H1 (cell line): Measurements from ENCODE around the gene CLIC3. TPM values are rescaled to one million over a fixed set of nuclear protein-coding genes. Genes with fewer than 3 reads are reported as not detected.

Experiments used
- CTCF ChIA-PET: fragments of 300-600 bp; sonication (Branson Sonifier 250); formaldehyde crosslinking; loops from one replicate; lab custom pipeline; 2021; ENCODE audit not compliant: partially characterized antibody; lab: Charles Lee
- POLR2A ChIA-PET: fragments of 300-600 bp; sonication (Branson Sonifier 250); formaldehyde crosslinking; loops from one replicate; lab custom pipeline; 2021; ENCODE audit warnings: inconsistent platforms; ENCODE audit not compliant: partially characterized antibody; lab: Charles Lee
- DNase-seq, 2 experiments: peaks; one replicate each; pipeline versions ENCODE4 v3.0.0 to v3.0.0-alpha.2; 2010 to 2022; ENCODE audit warnings: low spot score in 2 of 2, low read depth in 1 of 2, mixed read lengths in 1 of 2
- FAIRE-seq: peaks from 2 replicates; lab custom pipeline; 2011; peaks lifted over from hg19 to GRCh38; lab: Jason Lieb, UNC
- H2AFZ ChIP-seq: 2 replicates; pipeline ENCODE4 v1.8.1; 2012; ENCODE audit warnings: low read length, inconsistent platforms
- H2AK5ac ChIP-seq: 2 replicates; pipeline ENCODE4 v1.6.1; 2013; ENCODE audit warnings: low read depth, low read length
- H2BK120ac ChIP-seq: replicated peaks from 2 replicates; pipeline ENCODE3; 2013; ENCODE audit warnings: low read depth, low read length, inconsistent platforms
- H2BK12ac ChIP-seq: 2 replicates; pipeline ENCODE4 v1.6.1; 2013; ENCODE audit warnings: low read depth, low read length
- H2BK15ac ChIP-seq: 2 replicates; pipeline ENCODE4 v1.6.1; 2013; ENCODE audit warnings: low read length
- H2BK20ac ChIP-seq: 2 replicates; pipeline ENCODE4 v1.6.1; 2013; ENCODE audit warnings: low read length
- H2BK5ac ChIP-seq: 2 replicates; pipeline ENCODE4 v1.6.1; 2013; ENCODE audit warnings: low read depth, low read length
- H3K14ac ChIP-seq: 2 replicates; pipeline ENCODE4 v1.6.1; 2013; ENCODE audit warnings: inconsistent platforms; ENCODE audit not compliant: insufficient read length
- H3K18ac ChIP-seq: 2 replicates; pipeline ENCODE4 v1.6.1; 2013; ENCODE audit warnings: low read length; ENCODE audit errors: extremely low read depth
- H3K23ac ChIP-seq: 2 replicates; pipeline ENCODE4 v1.6.1; 2013; ENCODE audit warnings: inconsistent platforms; ENCODE audit not compliant: insufficient read length
- H3K23me2 ChIP-seq: 2 replicates; pipeline ENCODE4 v1.6.1; 2013; ENCODE audit warnings: low read depth, low read length
- H3K27ac ChIP-seq: 2 replicates; pipeline ENCODE4 v1.6.1; 2011; ENCODE audit warnings: low read depth, low read length, inconsistent platforms
- H3K27me3 ChIP-seq, 4 experiments: replicated peaks in 1 of 4; 1 replicate in 1 of 4; 2 replicates in 3 of 4; pipeline versions ENCODE4 v1.6.1 to v1.8.1; 2011 to 2013; ENCODE audit warnings: low read length in 3 of 4, mild to moderate bottlenecking in 3 of 4, inconsistent platforms in 2 of 4, mixed read lengths in 2 of 4, moderate library complexity in 1 of 4; ENCODE audit not compliant: control insufficient read depth in 3 of 4, insufficient read depth in 3 of 4; ENCODE audit errors: extremely low read depth in 1 of 4
- H3K36me3 ChIP-seq, 4 experiments: 2 replicates each; pipeline versions ENCODE4 v1.6.1 to v1.8.1; 2011 to 2013; ENCODE audit warnings: mild to moderate bottlenecking in 4 of 4, low read length in 3 of 4, moderate library complexity in 2 of 4, control low read depth in 1 of 4, inconsistent platforms in 1 of 4; ENCODE audit not compliant: insufficient read depth in 4 of 4, control insufficient read depth in 2 of 4
- H3K4ac ChIP-seq: replicated peaks from 2 replicates; pipeline ENCODE3; 2013; ENCODE audit warnings: low read length, low read depth, mixed read lengths, inconsistent platforms; ENCODE audit not compliant: insufficient read length
- H3K4me1 ChIP-seq, 4 experiments: replicated peaks in 1 of 4; 1 replicate in 1 of 4; 2 replicates in 3 of 4; pipeline versions ENCODE4 v1.6.1 to v1.8.1; 2011 to 2013; ENCODE audit warnings: low read length in 3 of 4, inconsistent platforms in 2 of 4, mixed read lengths in 1 of 4; ENCODE audit not compliant: insufficient read depth in 4 of 4, control insufficient read depth in 3 of 4
- H3K4me2 ChIP-seq, 2 experiments: 2 replicates each; pipeline versions ENCODE4 v1.6.1 to v1.8.1; 2011 to 2013; ENCODE audit warnings: low read depth in 2 of 2, low read length in 2 of 2, control low read depth in 1 of 2, inconsistent platforms in 1 of 2, mild to moderate bottlenecking in 1 of 2; ENCODE audit not compliant: insufficient read depth in 1 of 2
- H3K4me3 ChIP-seq, 4 experiments: fragments of 200-600, 300-600 bp in 1 of 4; sonication (generic), shearing (Covaris generic), sonication (Bioruptor Twin) in 1 of 4; 2 replicates each; pipeline versions ENCODE4 v1.5.1 to v1.8.1; 2011 to 2016; ENCODE audit warnings: low read length in 4 of 4, low read depth in 3 of 4, control low read depth in 2 of 4, inconsistent platforms in 2 of 4, mild to moderate bottlenecking in 2 of 4, mixed read lengths in 1 of 4, moderate library complexity in 1 of 4; ENCODE audit not compliant: insufficient read depth in 2 of 4; ENCODE audit errors: extremely low read depth in 1 of 4
- H3K56ac ChIP-seq: replicated peaks from 2 replicates; pipeline ENCODE3; 2013; ENCODE audit warnings: low read depth, mild to moderate bottlenecking, mixed read lengths, low read length, inconsistent platforms; ENCODE audit not compliant: insufficient read length
- H3K79me1 ChIP-seq: 2 replicates; pipeline ENCODE4 v1.6.1; 2013; ENCODE audit warnings: low read depth, low read length, control low read depth
- H3K79me2 ChIP-seq, 2 experiments: 2 replicates each; pipeline versions ENCODE4 v1.6.1 to v1.8.1; 2012 to 2013; ENCODE audit warnings: low read length in 2 of 2, mild to moderate bottlenecking in 2 of 2, inconsistent platforms in 1 of 2; ENCODE audit not compliant: insufficient read depth in 2 of 2, control insufficient read depth in 1 of 2
- H3K9ac ChIP-seq, 4 experiments: replicated peaks in 1 of 4; 1 replicate in 1 of 4; 2 replicates in 3 of 4; pipeline versions ENCODE4 v1.6.1 to v1.8.1; 2011 to 2013; ENCODE audit warnings: low read depth in 3 of 4, low read length in 3 of 4, control low read depth in 2 of 4, mild to moderate bottlenecking in 2 of 4, moderate library complexity in 2 of 4, inconsistent platforms in 1 of 4; ENCODE audit errors: extremely low read depth in 1 of 4
- H3K9me3 ChIP-seq, 2 experiments: 2 replicates each; pipeline versions ENCODE4 v1.6.1 to v1.8.1; 2012 to 2013; ENCODE audit warnings: mild to moderate bottlenecking in 2 of 2, moderate library complexity in 2 of 2, control low read depth in 1 of 2, inconsistent platforms in 1 of 2, low read depth in 1 of 2, low read length in 1 of 2, mixed read lengths in 1 of 2; ENCODE audit not compliant: insufficient read depth in 2 of 2
- H4K20me1 ChIP-seq, 2 experiments: replicated peaks in 1 of 2; 2 replicates each; pipeline versions ENCODE3 to v1.8.1; 2011 to 2013; ENCODE audit warnings: inconsistent platforms in 2 of 2, low read length in 2 of 2, mild to moderate bottlenecking in 1 of 2; ENCODE audit not compliant: insufficient read depth in 2 of 2, control insufficient read depth in 1 of 2
- H4K5ac ChIP-seq: 2 replicates; pipeline ENCODE4 v1.6.1; 2013; ENCODE audit warnings: low read length, low read depth, mixed read lengths, inconsistent platforms; ENCODE audit not compliant: insufficient read length
- H4K8ac ChIP-seq: 2 replicates; pipeline ENCODE4 v1.8.0; 2013; ENCODE audit warnings: mild to moderate bottlenecking, moderate library complexity, low read length, inconsistent platforms; ENCODE audit not compliant: insufficient read depth; ENCODE audit errors: extremely low read depth
- H4K91ac ChIP-seq: replicated peaks from 2 replicates; pipeline ENCODE3; 2013; ENCODE audit warnings: low read length, mixed read lengths, inconsistent platforms; ENCODE audit not compliant: insufficient read length
- BRCA1 ChIP-seq: IDR thresholded peaks from 2 replicates; pipeline ENCODE4 v1.6.1; 2012; ENCODE audit warnings: low read depth, low read length, improper control_type of control experiment
- CHD1 ChIP-seq: IDR thresholded peaks from 2 replicates; pipeline ENCODE4 v1.6.1; 2012; ENCODE audit warnings: low read depth, low read length, improper control_type of control experiment
- EP300 ChIP-seq, 2 experiments: IDR thresholded peaks; 1 replicate in 1 of 2; 2 replicates in 1 of 2; pipeline ENCODE4 v1.6.1; 2011 to 2012; ENCODE audit warnings: low read depth in 2 of 2, low read length in 2 of 2, mild to moderate bottlenecking in 2 of 2, borderline replicate concordance in 1 of 2, inconsistent platforms in 1 of 2, moderate library complexity in 1 of 2
- SIX5 ChIP-seq: IDR thresholded peaks from 2 replicates; pipeline ENCODE4 v1.6.1; 2011; ENCODE audit warnings: mild to moderate bottlenecking, low read depth, low read length
- TAF1 ChIP-seq: IDR thresholded peaks from 2 replicates; pipeline ENCODE4 v1.6.1; 2011; ENCODE audit warnings: mild to moderate bottlenecking, low read depth, low read length
- WGBS, 2 experiments: shearing (Covaris generic) in 1 of 2; methylation state at CpG; one replicate each; pipeline versions ENCODE4 v1.1.6 to v1.1.7; 2013 to 2015; ENCODE audit warnings: low lambda C conversion rate in 2 of 2, mixed read lengths in 2 of 2, inconsistent platforms in 1 of 2, low coverage in 1 of 2, missing lambda C conversion rate in 1 of 2; ENCODE audit not compliant: insufficient replicate concordance in 2 of 2, insufficient coverage in 1 of 2, insufficient read length in 1 of 2; ENCODE audit errors: extremely low coverage in 1 of 2, missing lambda C conversion rate in 1 of 2; 5-methylcytosine and 5-hydroxymethylcytosine counted together
- polyA plus RNA-seq, 7 experiments: library from polyadenylated mRNA; depleted of rRNA in 3 of 7; stranded (reverse) in 5 of 7; unstranded in 2 of 7; fragments of >200 nt in 5 of 7; fragments of 200-250 nt in 2 of 7; gene quantifications; 1 replicate in 5 of 7; 2 replicates in 1 of 7; 4 replicates in 1 of 7; pipeline versions ENCODE4 v1.2.1 to v1.2.3, GENCODE V29; 2011 to 2013; ENCODE audit warnings: missing spikeins in 2 of 7, mixed read lengths in 2 of 7
- total RNA-seq: library from RNA; stranded (reverse); fragmentation: NEBNext Ultra II Directional; extraction: Animal tissue kit (Norgen Biotek cat#: 25700); gene quantifications from 2 replicates; pipeline ENCODE4 v1.2.1, GENCODE V29; 2021

Gene CLIC3
- total and polyA plus RNA-seq, 2 of the 8 experiments (the other 6 are each of a cell fraction or from before 2014, with no cell fraction given) = 0.12 TPM; not detected in 1

DNA sequence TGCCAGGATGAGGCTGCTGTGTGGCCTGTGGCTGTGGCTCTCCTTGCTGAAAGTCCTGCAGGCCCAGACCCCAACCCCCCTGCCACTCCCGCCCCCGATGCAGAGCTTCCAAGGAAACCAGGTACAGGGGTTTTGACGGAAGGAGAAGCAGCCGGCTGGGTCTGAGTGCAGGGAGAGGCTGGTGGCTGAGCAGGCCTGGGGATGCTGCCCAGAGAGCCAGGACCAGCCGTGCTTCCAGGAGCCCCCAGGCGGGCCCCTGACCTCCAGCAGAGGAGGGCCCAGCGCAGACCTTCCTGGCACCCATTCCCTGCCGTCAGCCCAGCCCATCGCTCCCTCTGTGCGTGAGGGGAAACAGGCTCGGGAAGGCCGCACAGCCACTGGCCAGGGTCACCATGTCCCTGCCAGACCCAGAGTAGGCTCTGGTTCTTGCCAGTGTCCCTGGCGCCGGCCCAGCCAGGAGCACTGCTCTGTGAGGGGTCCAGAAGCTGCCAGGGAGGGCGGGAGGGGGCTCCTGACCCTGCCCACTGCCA lies 44.0 kb downstream of the CLIC3 start:
- Histone ChIP-seq H3K36me3 (no peaks in the 10 kb centered on the region), H3K56ac (no peak overlapping the region), H3K23me2 (peaks cover 13% of the 10 kb centered on the region; the same call in 1 of the 2 replicates), H3K9ac (no peak overlapping the region), H2BK20ac (no peak overlapping the region), H4K91ac (no peak overlapping the region), H3K27ac (no peak overlapping the region), H3K23ac (no peak overlapping the region), H3K18ac (no peak overlapping the region), H3K4ac (no peak overlapping the region), H2BK120ac (no peak overlapping the region), H3K79me2 (no peaks in the 10 kb centered on the region), H2AK5ac (no peak overlapping the region), H4K20me1 (peaks cover 0 to 6% of the 10 kb centered on the region in 2 experiments), H2AFZ (no peak overlapping the region), H4K5ac (no peak overlapping the region), H3K4me3 (no peak overlapping the region), H3K9me3 (no peaks in the 10 kb centered on the region), H3K4me2 (no peak overlapping the region), H3K14ac (no peak overlapping the region), H4K8ac (no peak overlapping the region), H3K27me3 (no peaks in the 10 kb centered on the region), H3K4me1 (peaks cover 0 to 13% (median 9%) of the 10 kb centered on the region in 4 experiments; a peak in 5 of 7 replicates), H2BK15ac (no peak overlapping the region), H2BK5ac (no peak overlapping the region), H3K79me1 (no peaks in the 10 kb centered on the region), H2BK12ac (no peak overlapping the region)
- ChIA-PET CTCF (interaction anchor here (0.9 to 5.2 kb wide), 7 partner anchors 10 to 83 kb away, joined by 3 to 21 read pairs (median 3); no protein-coding TSS in a partner anchor), POLR2A (interaction anchor here (0.7 kb wide), 1 partner anchor 39 kb away, joined by 3 read pairs; the partner anchor contains the start of gene PAXX)
- TF ChIP-seq BRCA1 (no peak), TAF1 (no peak), CHD1 (no peak), SIX5 (no peak), EP300 (IDR thresholded peaks at IDR 0.05; ENCODE audit: borderline replicate concordance in 1 of 2, low read depth in 2 of 2, low read length in 2 of 2) (no peak)
- DNase-seq = no peak
- WGBS, 2 experiments = 90% methylated on average over 9 of the region's 15 CpGs; no CpG with 5 or more reads in 1 of the 2 experiments
- no peak for FAIRE-seq
